Head of caudate nucleus (tissue), 42 donors: ENCODE data around the gene SLX9.
"Not testable (repeated sequence)": the region's sequence is repeated elsewhere in the genome, so short reads cannot be mapped to it uniquely, and the experiment has no call there.

Experiments
- DNase-seq, 42 donors: peaks; one replicate each; pipeline versions ENCODE4 v3.0.0 to v3.0.0-alpha.2; 2020 to 2021; ENCODE audit warnings: mixed read lengths in 7 of 42
- intact Hi-C: fragments of 100-400 bp; cut with DNase I; formaldehyde crosslinking; loops from one replicate; pipeline ENCODE4 v1.15.0; 2022

The SLX9 gene

GRCh38 chr21:44912158-44912473 is 27.7 kb upstream of the SLX9 start:
- no peak for DNase-seq
- intact Hi-C loops = no loop called here

- intact Hi-C loops, DNase-seq: not testable (repeated sequence)
Observed at GRCh38 chr21:44912506-44913412, 27.1 kb upstream of the SLX9 start.

- no peak for DNase-seq
Observed at GRCh38 chr21:44913425-44914175, 26.2 kb upstream of the SLX9 start.

GRCh38 chr21:44914176-44914874 is 25.5 kb upstream of the SLX9 start:
- intact Hi-C loops = no loop called here
- peak in 2 of 42 donors; percentile 35 to 47 for DNase-seq

More at GRCh38 chr21:44913425-44914175, 26.2 kb upstream of the SLX9 start:
- intact Hi-C loops = no loop called here

GRCh38 chr21:44916965-44917364 is 22.9 kb upstream of the SLX9 start:
- DNase-seq = no peak
- intact Hi-C loops = no loop called here

- intact Hi-C loops = no loop called here
- no peak for DNase-seq
Observed at GRCh38 chr21:44917446-44918106, 22.3 kb upstream of the SLX9 start.

- intact Hi-C loops = no loop called here
- no peak for DNase-seq
Observed at GRCh38 chr21:44918107-44918470, 21.7 kb upstream of the SLX9 start.

- DNase-seq = no peak
- intact Hi-C loops = no loop called here
Observed at GRCh38 chr21:44918581-44919033, 21.2 kb upstream of the SLX9 start.

GRCh38 chr21:44919111-44919912 is 20.5 kb upstream of the SLX9 start:
- peak in 16 of 42 donors; percentile 14 to 59 (median 38) for DNase-seq
- intact Hi-C loops = no loop called here

GRCh38 chr21:44919913-44920693 is 19.7 kb upstream of the SLX9 start:
- intact Hi-C loops = loop anchor here (10.0 kb wide), 1 partner anchor 45 kb away; the partner anchor contains the start of gene PTTG1IP
- DNase-seq = no peak

GRCh38 chr21:44920694-44921604 is 18.9 kb upstream of the SLX9 start, which contains the start of gene ITGB2:
Gene ITGB2 (minus strand): TSS chr21:44920899. CDS start chr21:44910782, 10,117 bp downstream.
- intact Hi-C loops = loop anchor here (10.0 kb wide), 1 partner anchor 46 kb away; the partner anchor contains the start of gene PTTG1IP
- peak in 21 of 42 donors; percentile 21 to 68 (median 36) for DNase-seq

- intact Hi-C loops = loop anchor here (10.0 kb wide), 1 partner anchor 47 kb away; the partner anchor contains the start of gene PTTG1IP
- DNase-seq = no peak
Observed at GRCh38 chr21:44921928-44922327, 17.9 kb upstream of the SLX9 start.

- no peak for DNase-seq
- intact Hi-C loops = loop anchor here (10.0 kb wide), 1 partner anchor 49 kb away; the partner anchor contains the start of gene PTTG1IP
Observed at GRCh38 chr21:44923480-44924084, 16.2 kb upstream of the SLX9 start.

GRCh38 chr21:44924606-44925377 is 15.0 kb upstream of the SLX9 start:
- intact Hi-C loops = loop anchor here (10.0 kb wide), 1 partner anchor 50 kb away; the partner anchor contains the start of gene PTTG1IP
- no peak for DNase-seq

- intact Hi-C loops = loop anchor here (10.0 kb wide), 1 partner anchor 51 kb away; the partner anchor contains the start of gene PTTG1IP
- no peak for DNase-seq
Observed at GRCh38 chr21:44925378-44925755, 14.5 kb upstream of the SLX9 start.
